Ascending aorta (tissue), 2 donors: ENCODE data around the gene ZBED3. TPM values are rescaled to one million over a fixed set of nuclear protein-coding genes. Genes with fewer than 3 reads are reported as not detected.
A peak's percentile ranks its signal among the peaks of the same experiment; 100 is the strongest.

Experiments used
- DNase-seq, 2 donors: peaks; one replicate each; pipeline ENCODE4 v3.0.0-alpha.2; 2019; ENCODE audit warnings: low spot score in 2 of 2
- H3K27ac ChIP-seq, 2 donors: fragments of 200-600 bp; sonication (generic); one replicate each; pipeline ENCODE4 v1.5.1; 2016 to 2017; ENCODE audit warnings: mild to moderate bottlenecking in 1 of 2
- H3K27me3 ChIP-seq: fragments of 200-600 bp; sonication (generic); one replicate; pipeline ENCODE4 v1.5.1; 2017
- H3K36me3 ChIP-seq, 2 donors: fragments of 200-600 bp; sonication (generic); one replicate each; pipeline ENCODE4 v1.5.1; 2016
- H3K4me1 ChIP-seq, 2 donors: fragments of 200-600 bp; sonication (generic); one replicate each; pipeline ENCODE4 v1.5.1; 2016 to 2017; ENCODE audit warnings: mild to moderate bottlenecking in 1 of 2
- H3K4me3 ChIP-seq, 2 donors: fragments of 200-600 bp; sonication (generic); one replicate each; pipeline ENCODE4 v1.5.1; 2016 to 2017; ENCODE audit warnings: mild to moderate bottlenecking in 1 of 2
- H3K9me3 ChIP-seq, 2 donors: fragments of 200-600 bp; sonication (generic); one replicate each; pipeline ENCODE4 v1.5.1; 2016
- CTCF ChIP-seq, 3 experiments: fragments of 200-600 bp in 2 of 3; fragments of 450-650 bp in 1 of 3; sonication (generic) in 2 of 3; IDR thresholded peaks; one replicate each; pipeline ENCODE4 v1.5.1; 2016 to 2019; ENCODE audit warnings: antibody characterized with exemption in 3 of 3, mild to moderate bottlenecking in 1 of 3, moderate library complexity in 1 of 3
- intact Hi-C: fragments of 100-400 bp; cut with DNase I; formaldehyde crosslinking; loops from one replicate; pipeline ENCODE4 v1.15.1; 2023
- total RNA-seq: library from RNA; depleted of rRNA; stranded (reverse); fragments of >200 nt; gene quantifications from one replicate; pipeline ENCODE4 v1.1.0, GENCODE V29; 2016

The ZBED3 gene, protein sequence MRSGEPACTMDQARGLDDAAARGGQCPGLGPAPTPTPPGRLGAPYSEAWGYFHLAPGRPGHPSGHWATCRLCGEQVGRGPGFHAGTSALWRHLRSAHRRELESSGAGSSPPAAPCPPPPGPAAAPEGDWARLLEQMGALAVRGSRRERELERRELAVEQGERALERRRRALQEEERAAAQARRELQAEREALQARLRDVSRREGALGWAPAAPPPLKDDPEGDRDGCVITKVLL
- total RNA-seq: 0.64 TPM

DNA sequence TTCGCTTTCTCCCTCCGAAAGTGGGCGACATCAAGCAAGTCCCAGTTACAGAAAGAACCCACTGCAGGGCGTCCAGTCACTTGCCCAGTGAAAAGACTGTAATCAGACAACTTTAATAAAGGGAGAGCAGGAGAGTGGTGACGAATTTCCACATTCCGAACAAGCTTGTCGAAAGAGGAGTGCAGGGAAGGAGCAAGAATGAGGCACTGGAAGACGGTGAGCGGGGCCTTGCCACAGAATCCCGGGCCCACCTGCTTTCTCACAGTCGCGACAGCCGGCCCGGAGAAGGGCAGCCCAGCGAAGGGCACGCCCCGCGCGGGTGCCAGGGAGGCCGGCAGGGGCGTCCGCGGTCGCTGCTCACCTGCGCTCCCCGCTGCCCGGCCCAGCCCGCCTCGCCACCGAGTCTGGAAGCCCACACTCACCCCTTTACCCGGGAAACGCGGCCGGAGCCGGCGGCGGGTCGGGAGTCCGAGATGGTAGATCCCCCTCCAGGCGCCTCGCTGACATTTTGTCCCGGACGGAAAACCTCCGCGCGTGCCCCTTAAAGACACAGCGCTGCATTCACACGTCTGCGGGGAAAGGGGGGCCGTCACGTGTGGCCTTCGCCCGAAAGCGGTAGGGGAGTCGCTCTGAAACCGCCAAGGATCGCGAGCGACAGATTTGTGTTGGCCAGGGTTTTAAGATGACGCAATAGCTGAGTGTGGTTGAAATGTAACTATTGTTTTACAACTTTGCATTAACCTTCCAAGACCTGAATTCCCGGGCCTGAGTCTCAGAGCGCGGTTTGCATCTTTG lies at the start of gene ZBED3:
Gene ZBED3, minus strand, starts transcription at position 597 of the 795 bp plus-strand sequence. CDS start 9,407 bp downstream, outside the sequence.
- peak in 1 of 3 experiments; percentile 14 for TF ChIP-seq CTCF (IDR thresholded peaks at IDR 0.05)
- peak within 1 kb of the TSS; percentile 90 to 93 for H3K27ac ChIP-seq
- DNase-seq: peak; percentile 27 to 84
- peaks cover 0 to 8% of the 10 kb centered on the region in 2 donors for H3K4me1 ChIP-seq
- intact Hi-C loops: loop anchor here (1.0 to 5.0 kb wide), 4 partner anchors 46 to 405 kb away; partner anchors contain the start of genes AGGF1 and WDR41
- H3K4me3 ChIP-seq: peak within 1 kb of the TSS; percentile 65 to 86
- H3K9me3 ChIP-seq: no peaks in the 10 kb centered on the region
- peaks cover 0 to 3% of the 10 kb centered on the region in 2 donors for H3K36me3 ChIP-seq
- no peaks in the 10 kb centered on the region for H3K27me3 ChIP-seq

DNA sequence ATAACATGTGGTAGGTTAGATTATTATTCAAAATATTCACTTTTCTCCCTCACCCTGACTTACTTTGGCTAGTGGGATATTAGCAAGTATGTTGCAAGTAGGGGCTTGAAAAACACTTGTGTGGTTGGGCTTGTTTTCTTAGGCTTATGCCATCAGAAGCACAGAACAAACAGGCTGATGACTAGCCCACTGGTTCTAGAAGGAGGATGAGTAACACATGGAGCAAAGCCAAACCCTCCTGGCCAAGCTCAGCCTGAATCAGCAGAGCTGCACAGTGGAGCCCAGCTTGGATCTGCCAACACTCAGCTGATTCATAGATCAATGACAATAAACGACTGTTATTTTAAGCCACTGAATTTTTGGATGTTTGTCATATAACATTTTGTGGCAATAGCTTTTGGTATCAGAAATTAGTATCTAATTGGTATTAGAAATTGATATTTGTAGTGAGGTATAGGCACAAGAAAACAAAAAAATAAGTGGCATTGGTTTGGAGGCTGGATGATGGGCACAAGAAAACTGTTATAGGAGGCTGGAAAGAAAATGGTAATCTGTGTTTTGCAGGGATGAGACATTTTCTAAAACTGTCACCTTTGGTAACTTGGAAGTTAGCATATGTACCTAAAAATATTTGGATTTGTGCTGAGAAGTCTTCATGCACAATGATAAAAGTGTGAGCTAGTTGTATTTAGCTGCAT lies 46.1 kb upstream of the ZBED3 start:
- no peak overlapping the region for H3K27ac ChIP-seq
- DNase-seq: peak; percentile 13 to 91
- no peak for TF ChIP-seq CTCF (IDR thresholded peaks at IDR 0.05)

DNA sequence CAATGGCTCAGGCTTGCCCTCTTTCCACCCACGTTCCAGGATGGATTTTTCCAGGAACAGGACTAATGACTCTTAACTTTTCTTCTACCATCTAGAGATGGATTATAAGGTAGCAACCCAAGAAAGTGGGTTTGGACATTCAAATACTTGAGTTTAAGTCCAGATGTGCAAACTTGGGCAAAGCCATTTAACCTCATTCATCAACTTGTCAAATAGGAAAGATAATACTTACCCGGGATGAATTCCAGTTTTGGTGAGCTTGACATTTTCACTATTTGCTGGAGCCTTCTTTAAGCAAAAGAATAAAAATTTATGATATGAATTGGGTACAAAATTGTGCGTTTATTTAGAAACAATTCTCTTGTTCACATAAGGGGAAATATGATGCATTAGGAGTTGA lies 44.3 kb upstream of the ZBED3 start:
- TF ChIP-seq CTCF (IDR thresholded peaks at IDR 0.05): no peak
- Histone ChIP-seq H3K4me3 (no peak overlapping the region), H3K4me1 (no peaks in the 10 kb centered on the region), H3K27ac (no peak overlapping the region), H3K36me3 (no peaks in the 10 kb centered on the region), H3K27me3 (no peaks in the 10 kb centered on the region), H3K9me3 (no peaks in the 10 kb centered on the region)
- no peak for DNase-seq
- intact Hi-C loops: no loop called here

More for the DNA sequence above, 46.1 kb upstream of the ZBED3 start:
- Histone ChIP-seq H3K4me3 (no peak overlapping the region), H3K36me3 (no peaks in the 10 kb centered on the region), H3K27me3 (no peaks in the 10 kb centered on the region), H3K4me1 (no peaks in the 10 kb centered on the region), H3K9me3 (no peaks in the 10 kb centered on the region)
- intact Hi-C loops: loop anchor here (2.0 kb wide), 1 partner anchor 46 kb away; the partner anchor contains the start of gene ZBED3

GRCh38 chr5:77129391-77129990 lies 42.4 kb upstream of the ZBED3 start:
- intact Hi-C loops: no loop called here
- peak overlapping the region in 1 of 2 donors; percentile 12 for H3K27ac ChIP-seq

More at GRCh38 chr5:77129391-77129990, 42.4 kb upstream of the ZBED3 start:
- TF ChIP-seq CTCF (IDR thresholded peaks at IDR 0.05): peak in 1 of 3 experiments; percentile 48
- H3K4me3 ChIP-seq: no peak overlapping the region
- no peaks in the 10 kb centered on the region for H3K4me1 ChIP-seq
- H3K27me3 ChIP-seq: no peaks in the 10 kb centered on the region
- no peaks in the 10 kb centered on the region for H3K9me3 ChIP-seq
- no peaks in the 10 kb centered on the region for H3K36me3 ChIP-seq
- DNase-seq: no peak
